Measurements from ENCODE around the gene ULK3.

ULK3 gene

GRCh38 chr15:74799255-74799855, 43.6 kb downstream of the ULK3 start:
- DNase-seq (ENCODE audit: low spot score): no peak

GRCh38 chr15:74798388-74799254, 44.3 kb downstream of the ULK3 start:
- peak; percentile 87 for DNase-seq (ENCODE audit: low spot score)

- DNase-seq (ENCODE audit: low spot score): no peak
These were observed 46.9 kb downstream of the ULK3 start for GRCh38 chr15:74795966-74796625.

GRCh38 chr15:74794970-74795349, 48.0 kb downstream of the ULK3 start:
- no peak for DNase-seq (ENCODE audit: low spot score)

- no peak for DNase-seq (ENCODE audit: low spot score)
These were observed 48.5 kb downstream of the ULK3 start for GRCh38 chr15:74794248-74794969.

- no peak for DNase-seq (ENCODE audit: low spot score)
These were observed 49.6 kb downstream of the ULK3 start for GRCh38 chr15:74793135-74794028.

- no peak for DNase-seq (ENCODE audit: low spot score)
These were observed 50.5 kb downstream of the ULK3 start for GRCh38 chr15:74792227-74793016.

GRCh38 chr15:74791667-74792066, 51.3 kb downstream of the ULK3 start:
- peak; percentile 54 for DNase-seq (ENCODE audit: low spot score)

- DNase-seq (ENCODE audit: low spot score): no peak
These were observed 51.9 kb downstream of the ULK3 start for GRCh38 chr15:74791007-74791406.

GRCh38 chr15:74790080-74790916, 52.7 kb downstream of the ULK3 start:
- DNase-seq (ENCODE audit: low spot score): no peak

- DNase-seq (ENCODE audit: low spot score): no peak
These were observed 53.2 kb downstream of the ULK3 start for GRCh38 chr15:74789741-74790079.

GRCh38 chr15:74789171-74789631, 53.8 kb downstream of the ULK3 start:
- no peak for DNase-seq (ENCODE audit: low spot score)

GRCh38 chr15:74788683-74789151, 54.2 kb downstream of the ULK3 start:
- DNase-seq (ENCODE audit: low spot score): no peak

- DNase-seq (ENCODE audit: low spot score): no peak
These were observed 54.8 kb downstream of the ULK3 start for GRCh38 chr15:74788042-74788682.

GRCh38 chr15:74787251-74788041, 55.5 kb downstream of the ULK3 start:
- peak; percentile 88 for DNase-seq (ENCODE audit: low spot score)

- DNase-seq (ENCODE audit: low spot score): no peak
These were observed 56.3 kb downstream of the ULK3 start for GRCh38 chr15:74786551-74787165.

Measured in cerebellar cortex (tissue), 1 donor.